Endodermal cell (in vitro differentiated cells): Measurements from ENCODE around the gene CACNA1I. TPM values are rescaled to one million over a fixed set of nuclear protein-coding genes. Genes with fewer than 3 reads are reported as not detected.

Source experiments
- DNase-seq: peaks from one replicate; pipeline ENCODE4 v3.0.0-alpha.2; 2017
- H3K27ac ChIP-seq: 2 replicates; pipeline ENCODE4 v1.5.1; 2013; ENCODE audit warnings: mild to moderate bottlenecking, low read depth, low read length, moderate library complexity
- H3K27me3 ChIP-seq: 2 replicates; pipeline ENCODE4 v1.6.1; 2013; ENCODE audit warnings: mild to moderate bottlenecking, low read length, moderate library complexity; ENCODE audit not compliant: insufficient read depth, control insufficient read depth, poor library complexity, severe bottlenecking
- H3K36me3 ChIP-seq: 2 replicates; pipeline ENCODE4 v1.7.0; 2013; ENCODE audit warnings: mild to moderate bottlenecking, low read length, moderate library complexity; ENCODE audit not compliant: control insufficient read depth, insufficient read depth
- H3K4me1 ChIP-seq: one replicate; pipeline ENCODE4 v1.7.0; 2013; ENCODE audit warnings: low read length; ENCODE audit not compliant: control insufficient read depth, insufficient read depth
- H3K4me3 ChIP-seq: 2 replicates; pipeline ENCODE4 v1.5.1; 2013; ENCODE audit warnings: mild to moderate bottlenecking, low read length, moderate library complexity
- H3K9ac ChIP-seq: 2 replicates; pipeline ENCODE4 v1.6.1; 2013; ENCODE audit warnings: mild to moderate bottlenecking, low read length, moderate library complexity; ENCODE audit not compliant: poor library complexity, severe bottlenecking; ENCODE audit errors: extremely low read depth
- H3K9me3 ChIP-seq: 2 replicates; pipeline ENCODE4 v1.6.1; 2013; ENCODE audit warnings: mild to moderate bottlenecking, low read length, moderate library complexity; ENCODE audit not compliant: control insufficient read depth
- H3K27ac Mint-ChIP-seq: 2 replicates; pipeline ENCODE4 v1.8.0; 2020; ENCODE audit warnings: mixed read lengths
- H3K27me3 Mint-ChIP-seq: 2 replicates; pipeline ENCODE4 v1.8.0; 2021; ENCODE audit warnings: mild to moderate bottlenecking, mixed read lengths; ENCODE audit not compliant: insufficient read depth
- H3K36me3 Mint-ChIP-seq: 2 replicates; pipeline ENCODE4 v1.8.0; 2020; ENCODE audit warnings: low read depth, mixed read lengths
- H3K4me1 Mint-ChIP-seq: 2 replicates; pipeline ENCODE4 v1.8.0; 2020; ENCODE audit warnings: mixed read lengths
- H3K4me3 Mint-ChIP-seq: 2 replicates; pipeline ENCODE4 v1.8.0; 2020; ENCODE audit warnings: mild to moderate bottlenecking, moderate library complexity, mixed read lengths
- H3K9me3 Mint-ChIP-seq: 2 replicates; pipeline ENCODE4 v1.8.0; 2020; ENCODE audit warnings: mild to moderate bottlenecking, mixed read lengths
- CTCF ChIP-seq: fragments of 200-600 bp; sonication (generic); conservative IDR thresholded peaks from 2 replicates; pipeline ENCODE4 v1.5.0; 2021; ENCODE audit warnings: antibody characterized with exemption, mild to moderate bottlenecking
- WGBS, 2 experiments: methylation state at CpG; one replicate each; pipeline versions ENCODE4 v1.1.5 to v1.1.7; 2013; ENCODE audit warnings: missing lambda C conversion rate in 2 of 2, mixed read lengths in 1 of 2; ENCODE audit not compliant: insufficient coverage in 1 of 2, insufficient read length in 1 of 2; 5-methylcytosine and 5-hydroxymethylcytosine counted together
- total RNA-seq, 2 donors: library from RNA; stranded (reverse); fragmentation: NEBNext Ultra II Directional in 1 of 2; extraction: Animal tissue kit (Norgen Biotek cat#: 25700) in 1 of 2; gene quantifications; 2 replicates in 1 of 2; 3 replicates in 1 of 2; pipeline ENCODE4 v1.2.1, GENCODE V29; 2021

The CACNA1I gene
- total RNA-seq, 2 donors from 2014 or later, result 1.2 to 2.2 TPM

DNA sequence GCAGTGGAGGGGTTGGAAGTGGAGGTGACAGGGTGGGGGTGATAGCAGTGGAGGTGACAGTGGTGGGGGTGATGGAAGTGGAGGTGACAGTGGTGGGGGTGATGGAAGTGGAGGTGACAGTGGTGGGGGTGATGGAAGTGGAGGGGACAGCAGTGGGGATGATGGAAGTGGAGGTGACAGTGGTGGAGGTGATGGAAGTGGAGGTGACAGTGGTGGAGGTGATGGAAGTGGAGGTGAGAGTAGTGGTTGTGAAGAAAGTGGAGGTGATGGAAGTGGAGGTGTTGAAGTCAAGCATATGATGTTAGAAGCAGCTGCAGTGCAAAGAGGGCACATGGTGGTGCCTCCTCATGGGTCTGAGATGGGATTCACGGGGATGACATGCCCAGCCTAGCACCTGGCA is 141.5 kb downstream of the CACNA1I start:
- Histone ChIP-seq H3K9me3 (no peaks in the 10 kb centered on the region), H3K4me1 (no peaks in the 10 kb centered on the region), H3K27me3 (peaks cover 17% of the 10 kb centered on the region), H3K27ac (no peak overlapping the region), H3K4me3 (no peak overlapping the region), H3K9ac (no peak overlapping the region), H3K36me3 (no peaks in the 10 kb centered on the region)
- DNase-seq, result no peak
- TF ChIP-seq CTCF, result no peak
- no peak overlapping the region for H3K4me3 Mint-ChIP-seq
- no peaks in the 10 kb centered on the region for H3K36me3 Mint-ChIP-seq
- H3K27me3 Mint-ChIP-seq, result peaks cover 9% of the 10 kb centered on the region
- peaks cover 8% of the 10 kb centered on the region for H3K4me1 Mint-ChIP-seq
- no peaks in the 10 kb centered on the region for H3K9me3 Mint-ChIP-seq
- WGBS, 2 experiments, result 83 to 93% methylated on average over 1 of the region's 1 CpG
- no peak overlapping the region for H3K27ac Mint-ChIP-seq

DNA sequence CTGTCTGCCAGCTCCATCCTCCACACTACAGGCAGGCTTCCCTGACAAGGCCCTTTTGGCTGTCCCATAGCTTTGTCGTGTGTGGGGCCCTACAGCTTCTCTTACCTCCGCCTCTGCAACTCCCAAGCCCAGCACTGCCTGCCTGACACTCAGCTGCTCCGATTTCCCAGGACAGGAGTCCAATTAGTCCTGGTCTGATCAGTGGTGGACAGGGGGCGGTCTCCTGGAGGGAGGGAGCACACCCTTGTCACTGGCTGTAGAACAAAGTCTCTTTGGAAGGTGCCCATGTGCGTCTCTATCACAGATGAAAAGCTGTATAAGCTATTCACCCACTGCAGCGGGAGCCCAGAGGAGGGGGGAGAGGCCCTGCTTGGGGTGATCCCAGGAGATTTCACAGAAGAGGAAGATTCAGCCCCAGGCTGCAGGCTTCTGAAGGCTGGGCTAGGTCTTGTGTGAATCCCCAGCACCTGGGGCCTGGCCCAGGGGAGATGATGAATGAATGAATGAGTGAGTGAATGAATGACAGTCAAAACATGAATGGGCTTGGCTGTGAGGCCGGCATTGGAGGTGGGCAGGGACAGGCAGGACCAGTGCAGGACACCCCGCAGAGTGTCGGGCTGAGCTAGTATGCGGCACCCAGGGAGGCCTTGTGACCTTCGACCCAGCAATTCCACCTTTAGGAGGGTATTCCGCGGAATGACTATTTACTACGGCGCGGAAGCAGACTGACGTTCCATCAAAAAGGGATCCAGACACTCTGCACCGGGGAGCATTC is 142.4 kb downstream of the CACNA1I start:
- Histone ChIP-seq H3K4me1 (no peaks in the 10 kb centered on the region), H3K36me3 (no peaks in the 10 kb centered on the region), H3K9me3 (no peaks in the 10 kb centered on the region), H3K27ac (no peak overlapping the region), H3K27me3 (peaks cover 17% of the 10 kb centered on the region), H3K4me3 (no peak overlapping the region), H3K9ac (no peak overlapping the region)
- Mint-ChIP-seq H3K9me3 (no peaks in the 10 kb centered on the region), H3K27me3 (peaks cover 9% of the 10 kb centered on the region), H3K27ac (no peak overlapping the region), H3K4me3 (no peak overlapping the region), H3K36me3 (no peaks in the 10 kb centered on the region), H3K4me1 (peaks cover 8% of the 10 kb centered on the region)
- TF ChIP-seq CTCF, result no peak
- no peak for DNase-seq
- 74 to 84% methylated on average over 17 to 18 of the region's 18 CpGs for WGBS, 2 experiments

DNA sequence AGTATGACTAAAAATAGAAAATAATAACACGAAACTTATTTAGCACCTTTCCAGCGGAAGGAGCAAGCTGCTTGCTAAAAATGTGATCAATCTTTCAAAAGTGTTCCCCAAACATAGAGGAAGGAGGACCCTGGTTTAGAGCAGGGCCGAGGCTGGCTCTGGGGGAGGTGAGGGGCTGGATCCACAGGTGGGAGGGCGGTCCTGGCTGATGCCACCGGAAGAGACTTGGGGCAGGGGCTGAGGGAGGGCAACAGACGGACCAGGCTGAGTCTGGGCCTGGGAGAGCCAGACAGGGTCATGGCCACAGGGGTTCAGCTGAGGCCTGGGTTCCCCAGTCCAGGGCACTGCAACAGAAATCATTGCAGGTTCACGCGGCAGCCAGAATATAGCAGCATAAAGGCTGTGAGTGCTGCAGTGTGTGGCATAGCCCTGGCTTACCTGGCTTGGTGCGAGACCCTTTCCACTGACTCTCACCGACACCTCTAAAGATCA is 143.3 kb downstream of the CACNA1I start:
- Histone ChIP-seq H3K4me1 (no peaks in the 10 kb centered on the region), H3K9ac (no peak overlapping the region), H3K4me3 (no peak overlapping the region), H3K36me3 (no peaks in the 10 kb centered on the region), H3K9me3 (no peaks in the 10 kb centered on the region), H3K27ac (no peak overlapping the region), H3K27me3 (peaks cover 17% of the 10 kb centered on the region)
- DNase-seq, result no peak
- no peaks in the 10 kb centered on the region for H3K36me3 Mint-ChIP-seq
- no peaks in the 10 kb centered on the region for H3K9me3 Mint-ChIP-seq
- TF ChIP-seq CTCF, result no peak
- no peak overlapping the region for H3K27ac Mint-ChIP-seq
- peaks cover 6% of the 10 kb centered on the region for H3K27me3 Mint-ChIP-seq
- peaks cover 8% of the 10 kb centered on the region for H3K4me1 Mint-ChIP-seq
- H3K4me3 Mint-ChIP-seq, result no peak overlapping the region
- WGBS, 2 experiments, result 78 to 95% methylated on average over 8 to 10 of the region's 10 CpGs
